DMS153 (cell line): ENCODE data around the gene ATXN1.

Experiments used
- DNase-seq: peaks from one replicate; lab custom pipeline; 2025; lab: John Stamatoyannopoulos, UW

ATXN1 gene

GRCh38 chr6:16438718-16439591 is 322.3 kb downstream of the ATXN1 start:
- no peak for DNase-seq

GRCh38 chr6:16437984-16438383 is 323.3 kb downstream of the ATXN1 start:
- DNase-seq, result no peak

- DNase-seq, result no peak
Observed at GRCh38 chr6:16437095-16437494, 324.2 kb downstream of the ATXN1 start.

- no peak for DNase-seq
Observed at GRCh38 chr6:16436550-16436949, 324.7 kb downstream of the ATXN1 start.

GRCh38 chr6:16434885-16435284 is 326.4 kb downstream of the ATXN1 start:
- DNase-seq, result no peak

GRCh38 chr6:16433338-16433890 is 327.8 kb downstream of the ATXN1 start:
- no peak for DNase-seq

- DNase-seq, result no peak
Observed at GRCh38 chr6:16432075-16433032, 328.9 kb downstream of the ATXN1 start.

- DNase-seq, result no peak
Observed at GRCh38 chr6:16431106-16431505, 330.2 kb downstream of the ATXN1 start.

GRCh38 chr6:16430391-16431089 is 330.7 kb downstream of the ATXN1 start:
- DNase-seq, result no peak

GRCh38 chr6:16429669-16430068 is 331.6 kb downstream of the ATXN1 start:
- DNase-seq, result no peak

GRCh38 chr6:16427124-16427523 is 334.1 kb downstream of the ATXN1 start:
- no peak for DNase-seq

GRCh38 chr6:16425881-16426615 is 335.2 kb downstream of the ATXN1 start:
- DNase-seq, result no peak

- no peak for DNase-seq
Observed at GRCh38 chr6:16421462-16421960, 339.7 kb downstream of the ATXN1 start.

- no peak for DNase-seq
Observed at GRCh38 chr6:16420715-16421461, 340.4 kb downstream of the ATXN1 start.

- no peak for DNase-seq
Observed at GRCh38 chr6:16420337-16420714, 340.9 kb downstream of the ATXN1 start.

- no peak for DNase-seq
Observed at GRCh38 chr6:16419636-16420336, 341.5 kb downstream of the ATXN1 start.

GRCh38 chr6:16418151-16418550 is 343.1 kb downstream of the ATXN1 start:
- no peak for DNase-seq

GRCh38 chr6:16415677-16416076 is 345.6 kb downstream of the ATXN1 start:
- no peak for DNase-seq

GRCh38 chr6:16414205-16414604 is 347.1 kb downstream of the ATXN1 start:
- no peak for DNase-seq

GRCh38 chr6:16413399-16413798 is 347.9 kb downstream of the ATXN1 start:
- DNase-seq, result no peak
